Endothelial cell of umbilical vein (primary cell): ENCODE data around the gene CHGA. TPM values are rescaled to one million over a fixed set of nuclear protein-coding genes. Genes with fewer than 3 reads are reported as not detected.

Source experiments
- BruUV-seq: library from RNA; stranded (reverse); fragments of 400-500 nt; replicated peaks from 2 replicates; lab custom pipeline; 2021; lab: Mats Ljungman, UMichigan
- CTCF ChIA-PET: fragments of 300-600, 350-600 bp; sonication (Branson Sonifier 250); formaldehyde crosslinking; loops from one replicate; lab custom pipeline; 2021; ENCODE audit warnings: antibody characterized with exemption, inconsistent platforms; lab: Charles Lee
- POLR2A ChIA-PET: fragments of 300-600, 350-600 bp; sonication (Branson Sonifier 250); formaldehyde crosslinking; loops from one replicate; lab custom pipeline; 2021; ENCODE audit warnings: antibody characterized with exemption, inconsistent platforms; lab: Charles Lee
- DNase-seq: peaks from one replicate; pipeline ENCODE4 v3.0.0-alpha.2; 2011; ENCODE audit warnings: low read depth, low spot score
- FAIRE-seq: peaks from 2 replicates; lab custom pipeline; 2011; peaks lifted over from hg19 to GRCh38; lab: Jason Lieb, UNC
- H2AFZ ChIP-seq: 2 replicates; pipeline ENCODE4 v1.6.0; 2012; ENCODE audit warnings: low read depth, low read length, control low read depth, inconsistent platforms
- H3K27ac ChIP-seq: 2 replicates; pipeline ENCODE4 v1.5.1; 2011; ENCODE audit warnings: low read depth, mild to moderate bottlenecking, control low read depth, low read length, moderate library complexity; ENCODE audit not compliant: insufficient read depth
- H3K27me3 ChIP-seq, 2 experiments: 2 replicates each; pipeline versions ENCODE4 v1.6.0 to v1.6.1; 2011; ENCODE audit warnings: low read length in 2 of 2, mixed read lengths in 1 of 2; ENCODE audit not compliant: control insufficient read depth in 2 of 2, insufficient read depth in 2 of 2
- H3K36me3 ChIP-seq, 2 experiments: 2 replicates in 1 of 2; 3 replicates in 1 of 2; pipeline ENCODE4 v1.5.1; 2011; ENCODE audit warnings: low read length in 2 of 2, mild to moderate bottlenecking in 1 of 2, moderate library complexity in 1 of 2; ENCODE audit not compliant: control insufficient read depth in 2 of 2, insufficient read depth in 2 of 2; ENCODE audit errors: extremely low read depth in 1 of 2
- H3K4me1 ChIP-seq: 3 replicates; pipeline ENCODE4 v1.5.1; 2011; ENCODE audit warnings: mild to moderate bottlenecking, low read length; ENCODE audit not compliant: control insufficient read depth, insufficient read depth; ENCODE audit errors: extremely low read depth
- H3K4me2 ChIP-seq: 2 replicates; pipeline ENCODE4 v1.6.1; 2011; ENCODE audit warnings: low read length, control low read depth, mixed read lengths; ENCODE audit not compliant: insufficient read depth
- H3K4me3 ChIP-seq, 3 experiments: fragments of 200-600 bp in 1 of 3; sonication (generic), shearing (Covaris generic) in 1 of 3; replicated peaks in 1 of 3; 2 replicates each; pipeline ENCODE4 v1.5.1; 2011 to 2016; ENCODE audit warnings: control low read depth in 3 of 3, low read length in 3 of 3, mild to moderate bottlenecking in 2 of 3, inconsistent platforms in 1 of 3, low read depth in 1 of 3, moderate library complexity in 1 of 3; ENCODE audit not compliant: insufficient read depth in 1 of 3
- H3K79me2 ChIP-seq: 2 replicates; pipeline ENCODE4 v1.6.0; 2012; ENCODE audit warnings: low read length, inconsistent platforms; ENCODE audit not compliant: control insufficient read depth, insufficient read depth
- H3K9ac ChIP-seq: replicated peaks from 2 replicates; pipeline ENCODE3; 2011; ENCODE audit warnings: low read length, control low read depth; ENCODE audit not compliant: insufficient read depth; ENCODE audit errors: extremely low read depth
- H3K9me1 ChIP-seq: replicated peaks from 3 replicates; pipeline ENCODE4 v1.6.0; 2011; ENCODE audit warnings: mild to moderate bottlenecking, low read length; ENCODE audit not compliant: control insufficient read depth, insufficient read depth; ENCODE audit errors: extremely low read depth
- H3K9me3 ChIP-seq: replicated peaks from 2 replicates; pipeline ENCODE4 v1.5.1; 2012; ENCODE audit warnings: low read length, inconsistent platforms; ENCODE audit not compliant: control insufficient read depth, insufficient read depth
- H4K20me1 ChIP-seq: replicated peaks from 2 replicates; pipeline ENCODE3; 2011; ENCODE audit warnings: mild to moderate bottlenecking, low read length; ENCODE audit not compliant: control insufficient read depth, insufficient read depth; ENCODE audit errors: extremely low read depth
- EZH2 ChIP-seq: IDR thresholded peaks from 2 replicates; pipeline ENCODE4 v1.6.1; 2012; ENCODE audit warnings: borderline replicate concordance, low read depth, mild to moderate bottlenecking, moderate library complexity, low read length, inconsistent platforms; ENCODE audit not compliant: severe bottlenecking
- FOS ChIP-seq: IDR thresholded peaks from 2 replicates; pipeline ENCODE4 v1.6.1; 2011; ENCODE audit warnings: mild to moderate bottlenecking, low read length, moderate library complexity, borderline replicate concordance; ENCODE audit not compliant: insufficient read depth
- GATA2 ChIP-seq: IDR thresholded peaks from 2 replicates; pipeline ENCODE4 v1.7.0; 2011; ENCODE audit warnings: low read depth, mild to moderate bottlenecking, moderate library complexity, mixed read lengths, low read length; ENCODE audit not compliant: insufficient read length, insufficient read depth
- JUN ChIP-seq: IDR thresholded peaks from 2 replicates; pipeline ENCODE4 v1.6.1; 2011; ENCODE audit warnings: borderline replicate concordance, low read depth; ENCODE audit not compliant: insufficient read length, insufficient read depth
- MYC ChIP-seq: IDR thresholded peaks from one replicate; pipeline ENCODE4 v1.6.1; 2011; ENCODE audit warnings: mild to moderate bottlenecking, low read depth, low read length
- POLR2A ChIP-seq: IDR thresholded peaks from 2 replicates; pipeline ENCODE4 v1.6.1; 2012; ENCODE audit warnings: low read depth, mild to moderate bottlenecking, control low read depth, low read length
- POLR2AphosphoS5 ChIP-seq: IDR thresholded peaks from 2 replicates; pipeline ENCODE4 v1.6.1; 2012; ENCODE audit warnings: low read depth, mild to moderate bottlenecking, control low read depth, low read length, moderate library complexity; ENCODE audit not compliant: insufficient read depth
- dilution Hi-C: fragments of 300-500 bp; cut with MboI; formaldehyde crosslinking; loops from one replicate; pipeline ENCODE4 v1.15.0; 2019; ENCODE audit warnings: low sequenced_read_pairs; ENCODE audit not compliant: extremely low pct_ligation_motif_present
- intact Hi-C: fragments of 100-400 bp; cut with micrococcal nuclease; formaldehyde crosslinking; loops from one replicate; pipeline ENCODE4 v1.10.0; 2022
- polyA plus RNA-seq, 4 experiments: library from polyadenylated mRNA; depleted of rRNA in 3 of 4; stranded (reverse) in 3 of 4; unstranded in 1 of 4; fragments of >200 nt; gene quantifications; 2 replicates each; pipeline versions ENCODE4 v1.2.1 to v1.2.3, GENCODE V29; 2011 to 2012; ENCODE audit warnings: missing spikeins in 1 of 4
- total RNA-seq: library from RNA; stranded (reverse); gene quantifications from 2 replicates; pipeline ENCODE4 v1.2.3, GENCODE V29; 2021
- TF ChIP-seq, protein P1 (sequence below): IDR thresholded peaks from 2 replicates; pipeline ENCODE4 v1.6.1; 2011; ENCODE audit not compliant: insufficient read depth, insufficient read length
- TF ChIP-seq, protein P2 (sequence below), 2 donors: IDR thresholded peaks; 1 replicate in 1 of 2; 2 replicates in 1 of 2; pipeline ENCODE4 v1.5.1; 2011; ENCODE audit warnings: low read length in 2 of 2, mild to moderate bottlenecking in 2 of 2, moderate library complexity in 2 of 2, control low read depth in 1 of 2, inconsistent platforms in 1 of 2, low read depth in 1 of 2; ENCODE audit not compliant: insufficient read depth in 1 of 2; ENCODE audit errors: extremely low read depth in 1 of 2

CHGA gene
- total and polyA plus RNA-seq, 2 donors (not counting 3 experiments of a cell fraction or from before 2014, with no cell fraction given) = not detected

DNA sequence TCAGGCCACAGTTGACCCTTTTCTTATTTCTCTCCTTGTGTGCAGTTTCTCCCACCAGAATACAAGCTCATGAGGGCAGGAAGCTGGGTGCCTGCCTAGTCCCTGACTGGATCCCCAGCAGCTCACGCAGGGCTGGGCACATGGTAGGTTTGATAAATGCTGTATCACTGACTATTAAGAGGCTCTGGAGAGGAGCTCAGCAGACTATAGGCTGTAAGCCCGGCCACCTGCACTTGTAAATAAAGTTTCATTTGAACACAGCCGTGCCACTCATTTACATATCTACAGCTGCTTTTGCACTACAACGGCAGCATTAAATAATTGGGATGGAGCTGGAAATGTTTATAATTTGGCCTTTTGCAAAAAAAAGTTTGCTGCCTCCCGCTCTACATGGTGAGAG lies 32.0 kb downstream of the CHGA start:
- Histone ChIP-seq H3K4me2 (no peak overlapping the region), H4K20me1 (no peaks in the 10 kb centered on the region), H2AFZ (no peak overlapping the region), H3K4me1 (no peaks in the 10 kb centered on the region), H3K27ac (no peak overlapping the region), H3K79me2 (no peaks in the 10 kb centered on the region), H3K9ac (no peak overlapping the region), H3K4me3 (no peak overlapping the region), H3K9me3 (no peaks in the 10 kb centered on the region), H3K27me3 (no peaks in the 10 kb centered on the region), H3K36me3 (peaks cover 0 to 2% of the 10 kb centered on the region in 2 experiments), H3K9me1 (no peaks in the 10 kb centered on the region)
- dilution Hi-C loops = loop anchor here (25.0 kb wide), 1 partner anchor 182 kb away; no protein-coding TSS in a partner anchor
- TF ChIP-seq, protein P1, sequence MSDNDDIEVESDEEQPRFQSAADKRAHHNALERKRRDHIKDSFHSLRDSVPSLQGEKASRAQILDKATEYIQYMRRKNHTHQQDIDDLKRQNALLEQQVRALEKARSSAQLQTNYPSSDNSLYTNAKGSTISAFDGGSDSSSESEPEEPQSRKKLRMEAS = no peak
- no peak for TF ChIP-seq GATA2
- TF ChIP-seq FOS = no peak
- TF ChIP-seq EZH2 = no peak
- no peak for TF ChIP-seq MYC
- no peak for TF ChIP-seq POLR2AphosphoS5
- no peak for TF ChIP-seq JUN
- TF ChIP-seq, protein P2, sequence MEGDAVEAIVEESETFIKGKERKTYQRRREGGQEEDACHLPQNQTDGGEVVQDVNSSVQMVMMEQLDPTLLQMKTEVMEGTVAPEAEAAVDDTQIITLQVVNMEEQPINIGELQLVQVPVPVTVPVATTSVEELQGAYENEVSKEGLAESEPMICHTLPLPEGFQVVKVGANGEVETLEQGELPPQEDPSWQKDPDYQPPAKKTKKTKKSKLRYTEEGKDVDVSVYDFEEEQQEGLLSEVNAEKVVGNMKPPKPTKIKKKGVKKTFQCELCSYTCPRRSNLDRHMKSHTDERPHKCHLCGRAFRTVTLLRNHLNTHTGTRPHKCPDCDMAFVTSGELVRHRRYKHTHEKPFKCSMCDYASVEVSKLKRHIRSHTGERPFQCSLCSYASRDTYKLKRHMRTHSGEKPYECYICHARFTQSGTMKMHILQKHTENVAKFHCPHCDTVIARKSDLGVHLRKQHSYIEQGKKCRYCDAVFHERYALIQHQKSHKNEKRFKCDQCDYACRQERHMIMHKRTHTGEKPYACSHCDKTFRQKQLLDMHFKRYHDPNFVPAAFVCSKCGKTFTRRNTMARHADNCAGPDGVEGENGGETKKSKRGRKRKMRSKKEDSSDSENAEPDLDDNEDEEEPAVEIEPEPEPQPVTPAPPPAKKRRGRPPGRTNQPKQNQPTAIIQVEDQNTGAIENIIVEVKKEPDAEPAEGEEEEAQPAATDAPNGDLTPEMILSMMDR (IDR thresholded peaks at IDR 0.05; ENCODE audit: extremely low read depth in 1 of 2, insufficient read depth in 1 of 2, low read depth in 1 of 2, low read length in 2 of 2) = no peak
- TF ChIP-seq POLR2A = no peak
- CTCF ChIA-PET = interaction anchor here (1.2 to 5.5 kb wide), 6 partner anchors 78 to 264 kb away, joined by 3 to 109 read pairs (median 18); no protein-coding TSS in a partner anchor
- intact Hi-C loops = loop anchor here (5.0 kb wide), 2 partner anchors 587 to 662 kb away; no protein-coding TSS in a partner anchor
- BruUV-seq = no TSS peak
- POLR2A ChIA-PET = no interaction called here
- FAIRE-seq = no peak
- no peak for DNase-seq
